CD4-positive, alpha-beta T cell (primary cell): ENCODE measurements around the gene CBFA2T3. TPM values are rescaled to one million over a fixed set of nuclear protein-coding genes. Genes with fewer than 3 reads are reported as not detected.

Experiments
- ATAC-seq: fragments of 200-7000 bp; cut with Tn5 transposase; one replicate; pipeline ENCODE4 v1.10.0; 2022; ENCODE audit warnings: mild to moderate bottlenecking; ENCODE audit not compliant: poor library complexity
- CTCF ChIA-PET: fragments of 350-600 bp; sonication (Branson Sonifier 250); formaldehyde crosslinking; loops from one replicate; lab custom pipeline; 2021; ENCODE audit warnings: antibody characterized with exemption, inconsistent platforms; lab: Charles Lee
- POLR2A ChIA-PET: fragments of 350-600 bp; sonication (Branson Sonifier 250); formaldehyde crosslinking; loops from one replicate; lab custom pipeline; 2021; ENCODE audit warnings: antibody characterized with exemption, inconsistent platforms; lab: Charles Lee
- DNase-seq, 14 experiments: peaks; one replicate each; pipeline ENCODE4 v3.0.0-alpha.2; 2013 to 2020; ENCODE audit warnings: mixed read lengths in 2 of 14
- H3K27ac ChIP-seq, 2 donors: one replicate each; pipeline versions ENCODE4 v1.5.1 to v1.7.0; 2013; ENCODE audit warnings: low read length in 2 of 2, low read depth in 1 of 2, mild to moderate bottlenecking in 1 of 2
- H3K27me3 ChIP-seq, 2 experiments: 1 replicate in 1 of 2; 2 replicates in 1 of 2; pipeline versions ENCODE4 v1.6.1 to v1.7.0; 2013; ENCODE audit warnings: low read length in 2 of 2, control low read depth in 1 of 2, mild to moderate bottlenecking in 1 of 2, moderate library complexity in 1 of 2; ENCODE audit not compliant: insufficient read depth in 2 of 2, control insufficient read depth in 1 of 2
- H3K36me3 ChIP-seq: one replicate; pipeline ENCODE4 v1.6.1; 2013; ENCODE audit warnings: low read length, control low read depth; ENCODE audit not compliant: insufficient read depth
- H3K4me1 ChIP-seq: one replicate; pipeline ENCODE4 v1.6.1; 2013; ENCODE audit warnings: low read length, control low read depth; ENCODE audit not compliant: insufficient read depth
- H3K4me3 ChIP-seq: one replicate; pipeline ENCODE4 v1.5.1; 2013; ENCODE audit warnings: mild to moderate bottlenecking, low read length, moderate library complexity
- H3K9me3 ChIP-seq, 2 experiments: 1 replicate in 1 of 2; 2 replicates in 1 of 2; pipeline versions ENCODE4 v1.6.1 to v1.7.0; 2013; ENCODE audit warnings: low read length in 2 of 2, mild to moderate bottlenecking in 2 of 2, control low read depth in 1 of 2, moderate library complexity in 1 of 2; ENCODE audit not compliant: control insufficient read depth in 1 of 2, insufficient read depth in 1 of 2
- H3K27ac Mint-ChIP-seq: one replicate; pipeline ENCODE4 v1.8.0; 2020; ENCODE audit warnings: mixed read lengths
- H3K27me3 Mint-ChIP-seq: one replicate; pipeline ENCODE4 v1.8.0; 2021; ENCODE audit warnings: mixed read lengths
- H3K36me3 Mint-ChIP-seq: one replicate; pipeline ENCODE4 v1.8.0; 2021; ENCODE audit warnings: low read depth, mixed read lengths
- H3K4me1 Mint-ChIP-seq: one replicate; pipeline ENCODE4 v1.8.0; 2021; ENCODE audit warnings: low read depth, mixed read lengths
- H3K4me3 Mint-ChIP-seq: one replicate; pipeline ENCODE4 v1.8.0; 2020; ENCODE audit warnings: mild to moderate bottlenecking, mixed read lengths
- H3K9me3 Mint-ChIP-seq: one replicate; pipeline ENCODE4 v1.8.0; 2020; ENCODE audit warnings: mixed read lengths
- intact Hi-C, 2 experiments: fragments of 100-400 bp; cut with DNase I in 1 of 2; cut with micrococcal nuclease in 1 of 2; formaldehyde crosslinking; loops; one replicate each; pipeline versions ENCODE4 v1.15.1 to v1.9.0; 2023 to 2025; cut with DNase I, micrococcal nuclease
- total RNA-seq, 174 experiments: library from RNA in 2 of 174; stranded (reverse) in 2 of 174; gene quantifications; one replicate each; pipeline ENCODE4 v1.2.3 and lab custom pipeline; 2021 to 2026
- TF ChIP-seq, protein P1 (sequence below): fragments of 200-600 bp; IDR thresholded peaks from one replicate; pipeline ENCODE4 v1.8.0; 2022; ENCODE audit warnings: antibody characterized with exemption, mild to moderate bottlenecking

CBFA2T3 gene
- total RNA-seq, 2 experiments from 2014 or later, result 0.80 to 1.6 TPM

DNA sequence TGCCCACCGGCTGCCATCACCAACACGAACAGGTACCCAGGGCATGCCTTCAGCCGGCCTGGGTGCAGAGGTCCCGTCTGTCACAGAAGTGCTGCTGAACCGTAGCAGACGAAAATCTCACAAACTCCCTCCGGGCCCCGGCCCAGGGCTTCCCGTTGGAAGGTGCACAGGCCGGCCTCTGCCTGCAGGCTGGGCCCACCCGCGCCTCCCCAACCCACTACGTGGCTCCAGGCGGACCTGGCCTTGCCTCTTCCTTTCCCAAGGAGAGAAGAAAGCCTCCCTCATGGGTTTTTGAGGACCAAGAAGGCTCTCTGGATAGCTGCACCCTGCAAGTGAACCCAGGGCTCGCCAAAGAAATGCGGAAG is 65.1 kb downstream of the CBFA2T3 start:
- TF ChIP-seq, protein P1, sequence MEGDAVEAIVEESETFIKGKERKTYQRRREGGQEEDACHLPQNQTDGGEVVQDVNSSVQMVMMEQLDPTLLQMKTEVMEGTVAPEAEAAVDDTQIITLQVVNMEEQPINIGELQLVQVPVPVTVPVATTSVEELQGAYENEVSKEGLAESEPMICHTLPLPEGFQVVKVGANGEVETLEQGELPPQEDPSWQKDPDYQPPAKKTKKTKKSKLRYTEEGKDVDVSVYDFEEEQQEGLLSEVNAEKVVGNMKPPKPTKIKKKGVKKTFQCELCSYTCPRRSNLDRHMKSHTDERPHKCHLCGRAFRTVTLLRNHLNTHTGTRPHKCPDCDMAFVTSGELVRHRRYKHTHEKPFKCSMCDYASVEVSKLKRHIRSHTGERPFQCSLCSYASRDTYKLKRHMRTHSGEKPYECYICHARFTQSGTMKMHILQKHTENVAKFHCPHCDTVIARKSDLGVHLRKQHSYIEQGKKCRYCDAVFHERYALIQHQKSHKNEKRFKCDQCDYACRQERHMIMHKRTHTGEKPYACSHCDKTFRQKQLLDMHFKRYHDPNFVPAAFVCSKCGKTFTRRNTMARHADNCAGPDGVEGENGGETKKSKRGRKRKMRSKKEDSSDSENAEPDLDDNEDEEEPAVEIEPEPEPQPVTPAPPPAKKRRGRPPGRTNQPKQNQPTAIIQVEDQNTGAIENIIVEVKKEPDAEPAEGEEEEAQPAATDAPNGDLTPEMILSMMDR, result no peak
- Mint-ChIP-seq H3K9me3 (no peaks in the 10 kb centered on the region), H3K36me3 (no peaks in the 10 kb centered on the region), H3K27ac (no peak overlapping the region), H3K27me3 (peaks cover 5% of the 10 kb centered on the region), H3K4me3 (no peak overlapping the region), H3K4me1 (no peaks in the 10 kb centered on the region)
- no peak overlapping the region for H3K27ac ChIP-seq
- ATAC-seq (no peak), DNase-seq (no peak)
- H3K9me3 ChIP-seq, result peaks cover 0 to 22% of the 10 kb centered on the region in 2 experiments
- no peaks in the 10 kb centered on the region for H3K4me1 ChIP-seq
- H3K27me3 ChIP-seq, result no peaks in the 10 kb centered on the region
- POLR2A ChIA-PET, result no interaction called here
- H3K4me3 ChIP-seq, result no peak overlapping the region
- CTCF ChIA-PET, result no interaction called here
- intact Hi-C loops, result loop anchor here in 1 of 2 experiments (5.0 kb wide), 1 partner anchor 50 kb away; no protein-coding TSS in a partner anchor
- H3K36me3 ChIP-seq, result no peaks in the 10 kb centered on the region

DNA sequence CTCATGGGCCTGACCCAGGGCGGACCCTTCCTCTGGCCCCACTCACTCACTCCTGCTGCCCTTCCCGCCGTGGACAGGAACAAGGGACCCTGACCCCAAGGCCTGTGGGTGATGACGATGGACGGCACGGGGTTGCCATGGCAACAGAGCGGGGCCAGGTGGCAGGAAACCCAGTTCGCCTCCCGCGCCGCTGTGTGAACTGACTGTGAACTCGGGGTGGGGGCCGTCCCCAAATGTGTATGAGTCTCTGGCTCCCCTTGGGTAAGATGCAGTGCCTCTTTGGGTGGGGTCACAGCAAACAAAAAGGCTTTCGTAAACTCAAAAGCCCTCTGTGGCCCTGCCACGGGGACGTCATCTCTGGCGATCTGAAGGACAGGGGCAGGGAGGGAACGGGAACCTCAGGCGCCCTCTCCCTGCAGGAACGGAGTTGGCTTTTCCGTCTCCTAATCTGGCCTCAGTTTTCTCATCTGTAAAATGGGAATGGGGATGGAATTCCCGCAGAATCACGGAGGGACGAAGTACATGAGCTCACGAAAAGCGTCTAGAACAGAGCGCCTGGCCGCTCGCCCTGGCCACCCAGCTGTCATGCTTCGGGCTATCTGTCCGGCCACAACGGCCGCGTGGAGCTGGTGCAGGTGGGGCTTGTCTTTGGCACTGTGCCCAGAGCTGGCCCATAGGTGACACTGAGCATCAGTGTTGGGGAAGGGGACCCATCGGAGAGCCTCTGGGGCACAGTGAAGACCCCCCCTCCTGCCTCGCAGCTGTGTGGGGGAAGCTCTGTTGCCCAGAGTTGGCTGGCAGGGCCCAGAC is 65.7 kb downstream of the CBFA2T3 start:
- Histone ChIP-seq H3K4me1 (no peaks in the 10 kb centered on the region), H3K9me3 (peaks cover 0 to 22% of the 10 kb centered on the region in 2 experiments), H3K4me3 (no peak overlapping the region), H3K27ac (no peak overlapping the region), H3K27me3 (no peaks in the 10 kb centered on the region), H3K36me3 (no peaks in the 10 kb centered on the region)
- DNase-seq (no peak), ATAC-seq (no peak)
- Mint-ChIP-seq H3K4me3 (no peak overlapping the region), H3K36me3 (no peaks in the 10 kb centered on the region), H3K9me3 (no peaks in the 10 kb centered on the region), H3K4me1 (no peaks in the 10 kb centered on the region), H3K27ac (no peak overlapping the region), H3K27me3 (peaks cover 5% of the 10 kb centered on the region)
- TF ChIP-seq, protein P1, result no peak
- intact Hi-C loops, result loop anchor here in 1 of 2 experiments (5.0 kb wide), 1 partner anchor 51 kb away; no protein-coding TSS in a partner anchor
- ChIA-PET CTCF (no interaction called here), POLR2A (no interaction called here)

DNA sequence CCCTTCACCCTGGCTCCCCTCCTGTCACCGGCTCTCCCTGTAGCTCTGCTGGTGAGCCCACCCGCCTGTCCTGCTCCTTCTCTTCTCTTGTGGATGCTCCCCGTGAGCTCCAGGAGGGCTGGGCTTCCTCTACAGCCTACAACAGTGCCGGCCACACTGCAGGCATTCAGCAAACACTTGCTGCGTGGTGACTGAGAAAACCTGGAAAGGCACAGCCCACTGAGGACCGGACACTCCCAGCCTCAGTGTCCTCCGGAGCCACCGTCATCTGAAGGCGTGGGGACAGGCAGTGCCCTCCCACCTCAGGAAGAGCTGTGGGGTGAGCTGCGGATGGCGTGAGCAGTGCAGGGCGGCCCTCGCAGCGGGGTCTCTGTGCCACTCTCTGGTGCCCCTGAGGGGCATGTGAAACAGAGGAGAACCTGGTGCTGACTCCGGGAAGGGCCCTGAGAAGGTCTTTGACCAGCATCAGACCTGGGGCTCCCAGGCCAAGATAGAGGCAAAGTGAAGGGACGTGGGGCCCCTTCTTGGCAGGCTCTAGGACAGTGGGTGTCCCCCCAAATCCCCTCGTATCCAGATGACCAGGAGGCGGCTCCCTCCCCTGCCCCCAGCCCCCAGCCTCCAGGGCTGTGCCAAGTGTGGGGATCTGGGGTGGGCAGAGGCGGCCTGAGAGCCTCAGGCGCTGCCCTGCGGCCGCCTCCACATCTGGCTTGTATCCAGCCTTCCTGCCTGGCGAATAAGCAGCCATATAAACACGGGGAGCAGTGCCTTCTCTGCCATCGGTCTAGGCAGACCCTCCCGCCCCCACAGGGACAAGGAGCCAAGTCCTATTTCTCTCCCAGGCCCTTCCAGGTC is 66.5 kb downstream of the CBFA2T3 start:
- Mint-ChIP-seq H3K9me3 (no peaks in the 10 kb centered on the region), H3K27me3 (no peaks in the 10 kb centered on the region), H3K4me3 (no peak overlapping the region), H3K4me1 (no peaks in the 10 kb centered on the region), H3K27ac (no peak overlapping the region), H3K36me3 (no peaks in the 10 kb centered on the region)
- no peak for DNase-seq
- CTCF ChIA-PET, result no interaction called here
- intact Hi-C loops, result loop anchor here in 1 of 2 experiments (5.0 kb wide), 1 partner anchor 52 kb away; no protein-coding TSS in a partner anchor
- POLR2A ChIA-PET, result no interaction called here
- Histone ChIP-seq H3K9me3 (peaks cover 0 to 22% of the 10 kb centered on the region in 2 experiments), H3K27ac (no peak overlapping the region), H3K27me3 (no peaks in the 10 kb centered on the region), H3K36me3 (no peaks in the 10 kb centered on the region), H3K4me3 (no peak overlapping the region), H3K4me1 (no peaks in the 10 kb centered on the region)
- TF ChIP-seq, protein P1, result no peak
- no peak for ATAC-seq
